Endothelial cell of umbilical vein (primary cell): Measurements from ENCODE around the gene CTRB2. TPM values are rescaled to one million over a fixed set of nuclear protein-coding genes. Genes with fewer than 3 reads are reported as not detected.

Experiments
- BruUV-seq: library from RNA; stranded (reverse); fragments of 400-500 nt; replicated peaks from 2 replicates; lab custom pipeline; 2021; lab: Mats Ljungman, UMichigan
- CTCF ChIA-PET: fragments of 300-600, 350-600 bp; sonication (Branson Sonifier 250); formaldehyde crosslinking; loops from one replicate; lab custom pipeline; 2021; ENCODE audit warnings: antibody characterized with exemption, inconsistent platforms; lab: Charles Lee
- POLR2A ChIA-PET: fragments of 300-600, 350-600 bp; sonication (Branson Sonifier 250); formaldehyde crosslinking; loops from one replicate; lab custom pipeline; 2021; ENCODE audit warnings: antibody characterized with exemption, inconsistent platforms; lab: Charles Lee
- DNase-seq: peaks from one replicate; pipeline ENCODE4 v3.0.0-alpha.2; 2011; ENCODE audit warnings: low read depth, low spot score
- FAIRE-seq: peaks from 2 replicates; lab custom pipeline; 2011; peaks lifted over from hg19 to GRCh38; lab: Jason Lieb, UNC
- H2AFZ ChIP-seq: 2 replicates; pipeline ENCODE4 v1.6.0; 2012; ENCODE audit warnings: low read depth, low read length, control low read depth, inconsistent platforms
- H3K27ac ChIP-seq: 2 replicates; pipeline ENCODE4 v1.5.1; 2011; ENCODE audit warnings: low read depth, mild to moderate bottlenecking, control low read depth, low read length, moderate library complexity; ENCODE audit not compliant: insufficient read depth
- H3K27me3 ChIP-seq, 2 experiments: 2 replicates each; pipeline versions ENCODE4 v1.6.0 to v1.6.1; 2011; ENCODE audit warnings: low read length in 2 of 2, mixed read lengths in 1 of 2; ENCODE audit not compliant: control insufficient read depth in 2 of 2, insufficient read depth in 2 of 2
- H3K36me3 ChIP-seq, 2 experiments: 2 replicates in 1 of 2; 3 replicates in 1 of 2; pipeline ENCODE4 v1.5.1; 2011; ENCODE audit warnings: low read length in 2 of 2, mild to moderate bottlenecking in 1 of 2, moderate library complexity in 1 of 2; ENCODE audit not compliant: control insufficient read depth in 2 of 2, insufficient read depth in 2 of 2; ENCODE audit errors: extremely low read depth in 1 of 2
- H3K4me1 ChIP-seq: 3 replicates; pipeline ENCODE4 v1.5.1; 2011; ENCODE audit warnings: mild to moderate bottlenecking, low read length; ENCODE audit not compliant: control insufficient read depth, insufficient read depth; ENCODE audit errors: extremely low read depth
- H3K4me2 ChIP-seq: 2 replicates; pipeline ENCODE4 v1.6.1; 2011; ENCODE audit warnings: low read length, control low read depth, mixed read lengths; ENCODE audit not compliant: insufficient read depth
- H3K4me3 ChIP-seq, 3 experiments: fragments of 200-600 bp in 1 of 3; sonication (generic), shearing (Covaris generic) in 1 of 3; replicated peaks in 1 of 3; 2 replicates each; pipeline ENCODE4 v1.5.1; 2011 to 2016; ENCODE audit warnings: control low read depth in 3 of 3, low read length in 3 of 3, mild to moderate bottlenecking in 2 of 3, inconsistent platforms in 1 of 3, low read depth in 1 of 3, moderate library complexity in 1 of 3; ENCODE audit not compliant: insufficient read depth in 1 of 3
- H3K79me2 ChIP-seq: 2 replicates; pipeline ENCODE4 v1.6.0; 2012; ENCODE audit warnings: low read length, inconsistent platforms; ENCODE audit not compliant: control insufficient read depth, insufficient read depth
- H3K9ac ChIP-seq: replicated peaks from 2 replicates; pipeline ENCODE3; 2011; ENCODE audit warnings: low read length, control low read depth; ENCODE audit not compliant: insufficient read depth; ENCODE audit errors: extremely low read depth
- H3K9me1 ChIP-seq: replicated peaks from 3 replicates; pipeline ENCODE4 v1.6.0; 2011; ENCODE audit warnings: mild to moderate bottlenecking, low read length; ENCODE audit not compliant: control insufficient read depth, insufficient read depth; ENCODE audit errors: extremely low read depth
- H3K9me3 ChIP-seq: replicated peaks from 2 replicates; pipeline ENCODE4 v1.5.1; 2012; ENCODE audit warnings: low read length, inconsistent platforms; ENCODE audit not compliant: control insufficient read depth, insufficient read depth
- H4K20me1 ChIP-seq: replicated peaks from 2 replicates; pipeline ENCODE3; 2011; ENCODE audit warnings: mild to moderate bottlenecking, low read length; ENCODE audit not compliant: control insufficient read depth, insufficient read depth; ENCODE audit errors: extremely low read depth
- CTCF ChIP-seq, 2 donors: IDR thresholded peaks; 1 replicate in 1 of 2; 2 replicates in 1 of 2; pipeline ENCODE4 v1.5.1; 2011; ENCODE audit warnings: low read length in 2 of 2, mild to moderate bottlenecking in 2 of 2, moderate library complexity in 2 of 2, control low read depth in 1 of 2, inconsistent platforms in 1 of 2, low read depth in 1 of 2; ENCODE audit not compliant: insufficient read depth in 1 of 2; ENCODE audit errors: extremely low read depth in 1 of 2
- EZH2 ChIP-seq: IDR thresholded peaks from 2 replicates; pipeline ENCODE4 v1.6.1; 2012; ENCODE audit warnings: borderline replicate concordance, low read depth, mild to moderate bottlenecking, moderate library complexity, low read length, inconsistent platforms; ENCODE audit not compliant: severe bottlenecking
- FOS ChIP-seq: IDR thresholded peaks from 2 replicates; pipeline ENCODE4 v1.6.1; 2011; ENCODE audit warnings: mild to moderate bottlenecking, low read length, moderate library complexity, borderline replicate concordance; ENCODE audit not compliant: insufficient read depth
- JUN ChIP-seq: IDR thresholded peaks from 2 replicates; pipeline ENCODE4 v1.6.1; 2011; ENCODE audit warnings: borderline replicate concordance, low read depth; ENCODE audit not compliant: insufficient read length, insufficient read depth
- MAX ChIP-seq: IDR thresholded peaks from 2 replicates; pipeline ENCODE4 v1.6.1; 2011; ENCODE audit not compliant: insufficient read depth, insufficient read length
- POLR2A ChIP-seq: IDR thresholded peaks from 2 replicates; pipeline ENCODE4 v1.6.1; 2012; ENCODE audit warnings: low read depth, mild to moderate bottlenecking, control low read depth, low read length
- dilution Hi-C: fragments of 300-500 bp; cut with MboI; formaldehyde crosslinking; loops from one replicate; pipeline ENCODE4 v1.15.0; 2019; ENCODE audit warnings: low sequenced_read_pairs; ENCODE audit not compliant: extremely low pct_ligation_motif_present
- intact Hi-C: fragments of 100-400 bp; cut with micrococcal nuclease; formaldehyde crosslinking; loops from one replicate; pipeline ENCODE4 v1.10.0; 2022
- polyA plus RNA-seq, 4 experiments: library from polyadenylated mRNA; depleted of rRNA in 3 of 4; stranded (reverse) in 3 of 4; unstranded in 1 of 4; fragments of >200 nt; gene quantifications; 2 replicates each; pipeline versions ENCODE4 v1.2.1 to v1.2.3, GENCODE V29; 2011 to 2012; ENCODE audit warnings: missing spikeins in 1 of 4
- total RNA-seq: library from RNA; stranded (reverse); gene quantifications from 2 replicates; pipeline ENCODE4 v1.2.3, GENCODE V29; 2021

Gene CTRB2
- total and polyA plus RNA-seq, 2 donors (not counting 3 experiments of a cell fraction or from before 2014, with no cell fraction given) = not detected

- dilution Hi-C loops (no loop called here), intact Hi-C loops (no loop called here)
- ChIA-PET CTCF (interaction anchor here (0.7 to 4.0 kb wide), 9 partner anchors 13 to 141 kb away, joined by 3 to 26 read pairs (median 3); no protein-coding TSS in a partner anchor), POLR2A (no interaction called here)
- Histone ChIP-seq H3K9ac (peak overlapping the region; percentile 87), H3K4me3 (peak overlapping the region in 2 of 3 experiments; percentile 13 to 50), H2AFZ (no peak overlapping the region), H4K20me1 (no peaks in the 10 kb centered on the region), H3K27ac (peak overlapping the region; percentile 92), H3K79me2 (peaks cover 91% of the 10 kb centered on the region), H3K36me3 (peaks cover 0 to 3% of the 10 kb centered on the region in 2 experiments), H3K4me1 (peaks cover 78% of the 10 kb centered on the region), H3K9me3 (no peaks in the 10 kb centered on the region), H3K9me1 (no peaks in the 10 kb centered on the region), H3K4me2 (peak overlapping the region; percentile 76), H3K27me3 (no peaks in the 10 kb centered on the region)
- no TSS peak for BruUV-seq
- TF ChIP-seq CTCF (IDR thresholded peaks at IDR 0.05; ENCODE audit: extremely low read depth in 1 of 2, insufficient read depth in 1 of 2, low read depth in 1 of 2, low read length in 2 of 2) = no peak
- FAIRE-seq (peak; percentile 66), DNase-seq (no peak)
Measured at GRCh38 chr16:75248142-75248535, 41.2 kb upstream of the CTRB2 start.

GRCh38 chr16:75247249-75247648 lies 40.3 kb upstream of the CTRB2 start:
- ChIA-PET POLR2A (no interaction called here), CTCF (interaction anchor here (0.7 to 4.0 kb wide), 7 partner anchors 13 to 142 kb away, joined by 3 to 17 read pairs (median 3); no protein-coding TSS in a partner anchor)
- no peak overlapping the region for H3K4me3 ChIP-seq
- DNase-seq (no peak), FAIRE-seq (peak; percentile 43)
- no peaks in the 10 kb centered on the region for H3K9me1 ChIP-seq
- peak overlapping the region; percentile 76 for H3K4me2 ChIP-seq
- no TSS peak for BruUV-seq
- no peaks in the 10 kb centered on the region for H3K9me3 ChIP-seq
- peak overlapping the region; percentile 92 for H3K27ac ChIP-seq
- intact Hi-C loops (no loop called here), dilution Hi-C loops (no loop called here)
- peaks cover 91% of the 10 kb centered on the region for H3K79me2 ChIP-seq
- TF ChIP-seq CTCF (IDR thresholded peaks at IDR 0.05; ENCODE audit: extremely low read depth in 1 of 2, insufficient read depth in 1 of 2, low read depth in 1 of 2, low read length in 2 of 2) (no peak), MAX (no peak), FOS (no peak), JUN (no peak), POLR2A (no peak), EZH2 (no peak)
- H2AFZ ChIP-seq = no peak overlapping the region
- H3K9ac ChIP-seq = peak overlapping the region; percentile 87
- peaks cover 0 to 12% of the 10 kb centered on the region in 2 experiments for H3K36me3 ChIP-seq
- H4K20me1 ChIP-seq = no peaks in the 10 kb centered on the region
- H3K27me3 ChIP-seq = no peaks in the 10 kb centered on the region
- H3K4me1 ChIP-seq = peaks cover 69% of the 10 kb centered on the region
